ENCODE measurements around the gene BCL10. TPM values are rescaled to one million over a fixed set of nuclear protein-coding genes. Genes with fewer than 3 reads are reported as not detected.

Gene BCL10
- total RNA-seq, 1 experiment from 2014 or later = 26.1 TPM

GRCh38 chr1:85274969-85275453 lies 1.4 kb downstream of the BCL10 start:
- no CpG with 5 or more reads among the region's 1 CpG for WGBS (ENCODE audit: extremely low coverage, insufficient read length, low lambda C conversion rate)
- no peak overlapping the region for H2AK5ac ChIP-seq (ENCODE audit: insufficient read length, low read length)
- H2BK120ac ChIP-seq (ENCODE audit: low read depth, low read length, poor library complexity, severe bottlenecking) = no peak overlapping the region
- no peak overlapping the region for H4K8ac ChIP-seq (replicated peaks; ENCODE audit: insufficient read length, low read depth, low read length)
- no peak overlapping the region for H2BK20ac ChIP-seq (ENCODE audit: low read depth, low read length, poor library complexity, severe bottlenecking)
- no peaks in the 10 kb centered on the region for H3K27me3 Mint-ChIP-seq (ENCODE audit: low read depth)
- 0 out of 2 replicates have a peak, but pooled peaks cover 2% of the 10 kb centered on the region for H3K4me1 ChIP-seq (ENCODE audit: insufficient read depth, low read length)
- H3K27ac Mint-ChIP-seq = no peak overlapping the region
- H3K4me2 ChIP-seq (ENCODE audit: insufficient read depth, insufficient read length, low read length) = peak overlapping the region; percentile 73
- H3K18ac ChIP-seq (ENCODE audit: insufficient read length, low read depth, low read length) = no peak overlapping the region
- H3K4me1 Mint-ChIP-seq = peaks cover 23 to 32% of the 10 kb centered on the region in 2 experiments
- no peak for TF ChIP-seq CTCF (conservative IDR thresholded peaks at IDR 0.05)
- H3K9me3 Mint-ChIP-seq = no peaks in the 10 kb centered on the region
- H3K4ac ChIP-seq (ENCODE audit: low read depth, low read length) = no peak overlapping the region
- H3K27me3 ChIP-seq (ENCODE audit: insufficient read depth, low read length) = no peaks in the 10 kb centered on the region
- H3K23me2 ChIP-seq (ENCODE audit: insufficient read length, low read depth, low read length, poor library complexity, severe bottlenecking) = peaks cover 6% of the 10 kb centered on the region
- H2AFZ ChIP-seq (ENCODE audit: low read length) = no peak overlapping the region
- no peaks in the 10 kb centered on the region for H4K20me1 ChIP-seq (ENCODE audit: control insufficient read depth, insufficient read depth, insufficient read length)
- no peak overlapping the region for H4K5ac ChIP-seq (ENCODE audit: insufficient read length, low read depth, low read length)
- H3K79me1 ChIP-seq (ENCODE audit: insufficient read depth, low read depth, low read length, poor library complexity, severe bottlenecking) = no peaks in the 10 kb centered on the region
- no peak overlapping the region for H4K91ac ChIP-seq (ENCODE audit: insufficient read length, low read depth, low read length)
- H3K23ac ChIP-seq (ENCODE audit: insufficient read length, low read depth, low read length) = no peak overlapping the region
- H3K27ac ChIP-seq (ENCODE audit: insufficient read length, low read depth, low read length) = no peak overlapping the region
- H3T11ph ChIP-seq (ENCODE audit: low read length) = no peak overlapping the region
- H2BK5ac ChIP-seq (ENCODE audit: insufficient read length, low read length) = no peak overlapping the region
- no peak overlapping the region for H2BK15ac ChIP-seq (ENCODE audit: low read depth, low read length)
- H3K56ac ChIP-seq (ENCODE audit: insufficient read length, low read depth, low read length) = no peak overlapping the region
- no peak for DNase-seq
- H2BK12ac ChIP-seq (ENCODE audit: insufficient read length, low read depth, low read length) = no peak overlapping the region
- no peaks in the 10 kb centered on the region for H3K9me3 ChIP-seq (ENCODE audit: control insufficient read depth, low read depth, low read length)
- peaks cover 2% of the 10 kb centered on the region; the same call in 1 of the 2 replicates for H3K79me2 ChIP-seq (ENCODE audit: insufficient read depth, low read length)
- H3K9ac ChIP-seq (ENCODE audit: extremely low read depth, insufficient read length, low read length) = no peak overlapping the region
- H3K14ac ChIP-seq (ENCODE audit: insufficient read depth, low read length) = no peak overlapping the region
- peak overlapping the region; percentile 86 to 90 for H3K4me3 Mint-ChIP-seq
- H3K36me3 Mint-ChIP-seq (ENCODE audit: insufficient read depth in 1 of 3, low read depth in 3 of 3) = peaks cover 3 to 22% (median 12%) of the 10 kb centered on the region in 3 experiments; a peak in 6 of 7 replicates

Measured in H9 (cell line).